A549 (cell line): Measurements from ENCODE around the gene SERHL2.

ENCODE experiments used
- CEBPB ChIP-seq, 2 experiments: fragments of >200 bp in 1 of 2; sonication (Bioruptor Twin) in 1 of 2; formaldehyde crosslinking in 1 of 2; IDR thresholded peaks; 2 replicates each; pipeline ENCODE4 v1.6.1; 2012 to 2016
- CHD2 ChIP-seq: fragments of 150-350 bp; IDR thresholded peaks from 2 replicates; pipeline ENCODE4 v1.6.1; 2014; ENCODE audit warnings: low read length; ENCODE audit not compliant: partially characterized antibody
- ESRRA ChIP-seq: fragments of 150-350 bp; IDR thresholded peaks from 2 replicates; pipeline ENCODE4 v1.6.1; 2014; ENCODE audit warnings: mild to moderate bottlenecking, low read length, borderline replicate concordance
- MAZ ChIP-seq: fragments of 150-350 bp; IDR thresholded peaks from 2 replicates; pipeline ENCODE4 v1.6.1; 2014; ENCODE audit warnings: antibody characterized with exemption, low read depth, low read length, borderline replicate concordance
- MYC ChIP-seq: IDR thresholded peaks from 2 replicates; pipeline ENCODE4 v1.6.1; 2012; ENCODE audit warnings: mild to moderate bottlenecking, inconsistent platforms, low read length, improper control_type of control experiment, borderline replicate concordance
- POLR2A ChIP-seq: IDR thresholded peaks from 2 replicates; pipeline ENCODE4 v1.6.1; 2012; ENCODE audit warnings: mild to moderate bottlenecking, low read length
- RAD21 ChIP-seq, 2 experiments: fragments of >200 bp in 1 of 2; sonication (Bioruptor Twin) in 1 of 2; formaldehyde crosslinking in 1 of 2; IDR thresholded peaks in 1 of 2; conservative IDR thresholded peaks in 1 of 2; 2 replicates in 1 of 2; 3 replicates in 1 of 2; pipeline ENCODE4 v1.6.1; 2012 to 2018; ENCODE audit warnings: inconsistent platforms in 1 of 2
- RNF2 ChIP-seq: fragments of 200-600 bp; sonication (generic); IDR thresholded peaks from 2 replicates; pipeline ENCODE4 v1.6.1; 2016; ENCODE audit warnings: low read depth, mild to moderate bottlenecking, antibody characterized with exemption, moderate library complexity, borderline replicate concordance
- TF ChIP-seq, protein P1 (sequence below): fragments of 250-450 bp; sonication (Bioruptor Pico); IDR thresholded peaks from 2 replicates; pipeline ENCODE4 v1.5.0; 2021; ENCODE audit warnings: mild to moderate bottlenecking, moderate library complexity, borderline replicate concordance
- TF ChIP-seq, protein P2 (sequence below): fragments of >200 bp; sonication (Bioruptor Twin); formaldehyde crosslinking; IDR thresholded peaks from 3 replicates; pipeline ENCODE4 v1.5.1; 2016
- TF ChIP-seq, protein P3 (sequence below): fragments of >200 bp; sonication (Bioruptor Twin); formaldehyde crosslinking; IDR thresholded peaks from 2 replicates; pipeline ENCODE4 v1.6.1; 2016
- TF ChIP-seq, protein P4 (sequence below): fragments of 450-650 bp; IDR thresholded peaks from 2 replicates; pipeline ENCODE4 v1.6.1; 2014; ENCODE audit warnings: antibody characterized with exemption
- TF ChIP-seq, protein P5 (sequence below): fragments of 200-600 bp; sonication (generic); IDR thresholded peaks from 2 replicates; pipeline ENCODE4 v1.6.1; 2016; ENCODE audit warnings: antibody characterized with exemption, mild to moderate bottlenecking, moderate library complexity

DNA sequence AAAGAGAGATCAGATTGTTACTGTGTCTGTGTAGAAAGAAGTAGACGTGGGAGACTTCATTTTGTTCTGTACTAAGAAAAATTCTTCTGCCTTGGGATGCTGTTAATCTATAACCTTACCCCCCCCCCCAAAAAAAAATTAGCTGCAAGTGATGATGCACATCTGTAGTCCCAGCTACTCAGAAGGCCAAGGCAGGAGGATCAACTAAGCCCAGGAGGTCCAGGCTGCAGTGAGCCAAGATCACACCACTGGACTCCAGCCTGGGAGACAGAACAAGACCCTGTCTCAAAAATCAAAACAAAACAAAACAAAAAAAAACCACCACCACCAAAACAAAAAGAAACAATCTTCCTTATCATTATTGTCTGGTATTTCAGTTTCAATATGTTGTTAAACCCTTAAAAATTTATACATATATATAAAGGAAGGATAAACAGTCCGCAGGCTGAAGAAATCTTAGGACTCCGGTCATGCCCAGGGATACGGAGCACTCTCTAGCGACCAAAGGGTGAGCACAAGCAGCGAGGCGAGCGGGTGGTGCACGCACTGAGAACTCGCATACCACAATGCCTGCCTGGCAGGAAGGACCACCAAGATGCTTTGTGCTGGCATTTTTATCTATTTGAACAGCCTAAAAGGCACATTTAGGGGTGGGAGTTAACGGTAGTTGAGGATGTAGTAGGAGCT is 54.5 kb downstream of the SERHL2 start:
- TF ChIP-seq, protein P1, sequence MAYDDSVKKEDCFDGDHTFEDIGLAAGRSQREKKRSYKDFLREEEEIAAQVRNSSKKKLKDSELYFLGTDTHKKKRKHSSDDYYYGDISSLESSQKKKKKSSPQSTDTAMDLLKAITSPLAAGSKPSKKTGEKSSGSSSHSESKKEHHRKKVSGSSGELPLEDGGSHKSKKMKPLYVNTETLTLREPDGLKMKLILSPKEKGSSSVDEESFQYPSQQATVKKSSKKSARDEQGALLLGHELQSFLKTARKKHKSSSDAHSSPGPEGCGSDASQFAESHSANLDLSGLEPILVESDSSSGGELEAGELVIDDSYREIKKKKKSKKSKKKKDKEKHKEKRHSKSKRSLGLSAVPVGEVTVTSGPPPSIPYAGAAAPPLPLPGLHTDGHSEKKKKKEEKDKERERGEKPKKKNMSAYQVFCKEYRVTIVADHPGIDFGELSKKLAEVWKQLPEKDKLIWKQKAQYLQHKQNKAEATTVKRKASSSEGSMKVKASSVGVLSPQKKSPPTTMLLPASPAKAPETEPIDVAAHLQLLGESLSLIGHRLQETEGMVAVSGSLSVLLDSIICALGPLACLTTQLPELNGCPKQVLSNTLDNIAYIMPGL, result no peak
- TF ChIP-seq, protein P2, sequence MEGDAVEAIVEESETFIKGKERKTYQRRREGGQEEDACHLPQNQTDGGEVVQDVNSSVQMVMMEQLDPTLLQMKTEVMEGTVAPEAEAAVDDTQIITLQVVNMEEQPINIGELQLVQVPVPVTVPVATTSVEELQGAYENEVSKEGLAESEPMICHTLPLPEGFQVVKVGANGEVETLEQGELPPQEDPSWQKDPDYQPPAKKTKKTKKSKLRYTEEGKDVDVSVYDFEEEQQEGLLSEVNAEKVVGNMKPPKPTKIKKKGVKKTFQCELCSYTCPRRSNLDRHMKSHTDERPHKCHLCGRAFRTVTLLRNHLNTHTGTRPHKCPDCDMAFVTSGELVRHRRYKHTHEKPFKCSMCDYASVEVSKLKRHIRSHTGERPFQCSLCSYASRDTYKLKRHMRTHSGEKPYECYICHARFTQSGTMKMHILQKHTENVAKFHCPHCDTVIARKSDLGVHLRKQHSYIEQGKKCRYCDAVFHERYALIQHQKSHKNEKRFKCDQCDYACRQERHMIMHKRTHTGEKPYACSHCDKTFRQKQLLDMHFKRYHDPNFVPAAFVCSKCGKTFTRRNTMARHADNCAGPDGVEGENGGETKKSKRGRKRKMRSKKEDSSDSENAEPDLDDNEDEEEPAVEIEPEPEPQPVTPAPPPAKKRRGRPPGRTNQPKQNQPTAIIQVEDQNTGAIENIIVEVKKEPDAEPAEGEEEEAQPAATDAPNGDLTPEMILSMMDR, result no peak
- TF ChIP-seq, protein P3, sequence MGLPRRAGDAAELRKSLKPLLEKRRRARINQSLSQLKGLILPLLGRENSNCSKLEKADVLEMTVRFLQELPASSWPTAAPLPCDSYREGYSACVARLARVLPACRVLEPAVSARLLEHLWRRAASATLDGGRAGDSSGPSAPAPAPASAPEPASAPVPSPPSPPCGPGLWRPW, result no peak
- TF ChIP-seq CEBPB (IDR thresholded peaks at IDR 0.05) (no peak), RNF2 (no peak), MAZ (no peak), RAD21 (conservative IDR thresholded peaks at IDR 0.05 in 1 of 2, IDR thresholded peaks at IDR 0.05 in 1 of 2) (no peak), CHD2 (no peak), POLR2A (no peak), ESRRA (no peak), MYC (no peak)
- TF ChIP-seq, protein P4, sequence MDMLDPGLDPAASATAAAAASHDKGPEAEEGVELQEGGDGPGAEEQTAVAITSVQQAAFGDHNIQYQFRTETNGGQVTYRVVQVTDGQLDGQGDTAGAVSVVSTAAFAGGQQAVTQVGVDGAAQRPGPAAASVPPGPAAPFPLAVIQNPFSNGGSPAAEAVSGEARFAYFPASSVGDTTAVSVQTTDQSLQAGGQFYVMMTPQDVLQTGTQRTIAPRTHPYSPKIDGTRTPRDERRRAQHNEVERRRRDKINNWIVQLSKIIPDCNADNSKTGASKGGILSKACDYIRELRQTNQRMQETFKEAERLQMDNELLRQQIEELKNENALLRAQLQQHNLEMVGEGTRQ, result no peak
- TF ChIP-seq, protein P5, sequence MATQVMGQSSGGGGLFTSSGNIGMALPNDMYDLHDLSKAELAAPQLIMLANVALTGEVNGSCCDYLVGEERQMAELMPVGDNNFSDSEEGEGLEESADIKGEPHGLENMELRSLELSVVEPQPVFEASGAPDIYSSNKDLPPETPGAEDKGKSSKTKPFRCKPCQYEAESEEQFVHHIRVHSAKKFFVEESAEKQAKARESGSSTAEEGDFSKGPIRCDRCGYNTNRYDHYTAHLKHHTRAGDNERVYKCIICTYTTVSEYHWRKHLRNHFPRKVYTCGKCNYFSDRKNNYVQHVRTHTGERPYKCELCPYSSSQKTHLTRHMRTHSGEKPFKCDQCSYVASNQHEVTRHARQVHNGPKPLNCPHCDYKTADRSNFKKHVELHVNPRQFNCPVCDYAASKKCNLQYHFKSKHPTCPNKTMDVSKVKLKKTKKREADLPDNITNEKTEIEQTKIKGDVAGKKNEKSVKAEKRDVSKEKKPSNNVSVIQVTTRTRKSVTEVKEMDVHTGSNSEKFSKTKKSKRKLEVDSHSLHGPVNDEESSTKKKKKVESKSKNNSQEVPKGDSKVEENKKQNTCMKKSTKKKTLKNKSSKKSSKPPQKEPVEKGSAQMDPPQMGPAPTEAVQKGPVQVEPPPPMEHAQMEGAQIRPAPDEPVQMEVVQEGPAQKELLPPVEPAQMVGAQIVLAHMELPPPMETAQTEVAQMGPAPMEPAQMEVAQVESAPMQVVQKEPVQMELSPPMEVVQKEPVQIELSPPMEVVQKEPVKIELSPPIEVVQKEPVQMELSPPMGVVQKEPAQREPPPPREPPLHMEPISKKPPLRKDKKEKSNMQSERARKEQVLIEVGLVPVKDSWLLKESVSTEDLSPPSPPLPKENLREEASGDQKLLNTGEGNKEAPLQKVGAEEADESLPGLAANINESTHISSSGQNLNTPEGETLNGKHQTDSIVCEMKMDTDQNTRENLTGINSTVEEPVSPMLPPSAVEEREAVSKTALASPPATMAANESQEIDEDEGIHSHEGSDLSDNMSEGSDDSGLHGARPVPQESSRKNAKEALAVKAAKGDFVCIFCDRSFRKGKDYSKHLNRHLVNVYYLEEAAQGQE, result no peak
